Epithelial cell of proximal tubule (primary cell): ENCODE results near the gene FSD2. TPM values are rescaled to one million over a fixed set of nuclear protein-coding genes. Genes with fewer than 3 reads are reported as not detected.

ENCODE experiments used
- DNase-seq: peaks from one replicate; pipeline ENCODE4 v3.0.0-alpha.2; 2011; ENCODE audit warnings: low read depth
- H3K4me3 ChIP-seq: 2 replicates; pipeline ENCODE4 v1.5.1; 2011; ENCODE audit warnings: low read depth, mild to moderate bottlenecking, low read length
- total RNA-seq: library from RNA; depleted of rRNA; stranded (reverse); fragments of >200 nt; gene quantifications from 2 replicates; pipeline ENCODE4 v1.2.3, GENCODE V29; 2015
- TF ChIP-seq, protein P1 (sequence below): conservative IDR thresholded peaks from 2 replicates; pipeline ENCODE4 v1.5.1; 2012; ENCODE audit warnings: low read depth, mild to moderate bottlenecking, low read length

FSD2 gene
- total RNA-seq = not detected in 2 replicates

DNA sequence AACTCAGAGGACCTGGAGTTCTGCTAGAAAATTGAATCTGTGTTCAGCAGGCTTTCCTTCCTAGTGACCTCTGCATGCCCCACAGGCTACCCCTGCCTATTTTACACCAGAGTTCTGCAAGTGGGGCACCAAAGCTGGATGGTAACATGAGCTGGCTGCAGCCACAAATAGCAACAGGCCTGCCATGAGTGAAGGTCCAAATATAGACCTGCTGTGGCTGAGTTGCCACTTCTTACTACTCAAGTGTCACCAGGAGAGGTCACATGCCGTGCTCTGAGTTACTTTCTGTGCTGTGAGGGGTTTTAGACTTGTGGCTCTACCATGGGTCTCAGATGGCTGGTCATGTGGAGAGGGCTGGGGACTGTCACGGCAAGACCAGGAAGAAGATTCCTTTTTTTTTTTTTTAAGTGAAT, at the start of gene FSD2:
Gene FSD2, minus strand, starts transcription at position 76 of the 413 bp plus-strand sequence. CDS start 18,679 bp downstream, outside the sequence.
- no peak within 1 kb of the TSS for H3K4me3 ChIP-seq
- TF ChIP-seq, protein P1, sequence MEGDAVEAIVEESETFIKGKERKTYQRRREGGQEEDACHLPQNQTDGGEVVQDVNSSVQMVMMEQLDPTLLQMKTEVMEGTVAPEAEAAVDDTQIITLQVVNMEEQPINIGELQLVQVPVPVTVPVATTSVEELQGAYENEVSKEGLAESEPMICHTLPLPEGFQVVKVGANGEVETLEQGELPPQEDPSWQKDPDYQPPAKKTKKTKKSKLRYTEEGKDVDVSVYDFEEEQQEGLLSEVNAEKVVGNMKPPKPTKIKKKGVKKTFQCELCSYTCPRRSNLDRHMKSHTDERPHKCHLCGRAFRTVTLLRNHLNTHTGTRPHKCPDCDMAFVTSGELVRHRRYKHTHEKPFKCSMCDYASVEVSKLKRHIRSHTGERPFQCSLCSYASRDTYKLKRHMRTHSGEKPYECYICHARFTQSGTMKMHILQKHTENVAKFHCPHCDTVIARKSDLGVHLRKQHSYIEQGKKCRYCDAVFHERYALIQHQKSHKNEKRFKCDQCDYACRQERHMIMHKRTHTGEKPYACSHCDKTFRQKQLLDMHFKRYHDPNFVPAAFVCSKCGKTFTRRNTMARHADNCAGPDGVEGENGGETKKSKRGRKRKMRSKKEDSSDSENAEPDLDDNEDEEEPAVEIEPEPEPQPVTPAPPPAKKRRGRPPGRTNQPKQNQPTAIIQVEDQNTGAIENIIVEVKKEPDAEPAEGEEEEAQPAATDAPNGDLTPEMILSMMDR = no peak
- DNase-seq = no peak

DNA sequence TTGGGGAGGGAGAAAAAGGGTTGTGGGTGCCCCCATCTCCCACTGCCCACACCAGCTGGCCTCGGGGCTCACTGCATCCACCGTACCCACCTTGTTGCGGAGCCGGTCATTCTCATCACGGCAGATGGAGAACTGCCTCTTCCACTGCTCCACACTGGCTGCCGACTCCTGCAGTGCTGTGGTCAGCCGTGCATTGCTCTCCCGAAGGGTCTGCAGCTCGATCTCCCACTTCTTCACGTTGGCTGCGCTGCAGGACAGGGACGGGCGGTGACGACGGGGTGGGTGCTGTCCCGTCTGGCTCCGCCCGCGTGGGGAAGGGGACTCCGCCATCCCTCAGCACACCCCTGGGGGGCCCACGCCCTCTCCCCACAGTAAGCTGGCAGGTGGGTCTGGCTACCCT, 48.7 kb upstream of the FSD2 start:
- TF ChIP-seq, protein P1 = no peak
- DNase-seq = no peak
- no peak overlapping the region for H3K4me3 ChIP-seq

DNA sequence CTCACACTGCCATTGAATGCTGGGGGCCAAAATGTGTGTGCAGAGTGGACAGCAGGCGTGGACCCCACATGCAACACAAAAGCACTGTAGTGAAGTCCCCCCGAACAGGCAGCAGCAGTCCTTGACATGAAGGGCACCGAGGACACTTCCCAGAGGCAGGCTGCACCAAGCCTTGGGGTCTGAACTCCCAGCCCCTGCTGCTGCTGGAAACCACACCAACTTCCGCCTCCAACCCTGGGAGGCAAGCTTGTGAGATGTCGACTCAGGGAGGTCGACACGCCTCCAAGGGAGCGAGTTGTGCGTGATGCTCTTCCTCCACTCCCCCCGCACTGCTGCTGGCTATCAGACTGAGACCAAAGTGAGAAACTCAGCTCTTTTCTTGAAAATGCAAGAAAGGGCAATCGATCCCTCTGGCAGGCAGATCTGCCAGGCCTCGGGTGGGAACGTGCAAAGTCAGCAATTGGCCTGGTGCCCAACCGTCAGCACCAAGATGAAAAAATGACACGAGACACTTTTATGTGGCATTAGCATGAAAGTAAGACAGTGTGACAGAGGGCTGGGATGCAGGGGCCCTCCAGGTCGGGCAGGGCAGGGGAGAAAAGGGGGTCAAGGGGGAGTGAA, 47.2 kb upstream of the FSD2 start:
- TF ChIP-seq, protein P1 = no peak
- DNase-seq = no peak
- no peak overlapping the region for H3K4me3 ChIP-seq

GRCh38 chr15:82851981-82852511, 46.2 kb upstream of the FSD2 start:
- TF ChIP-seq, protein P1 = no peak
- H3K4me3 ChIP-seq = no peak overlapping the region
- DNase-seq = no peak

- TF ChIP-seq, protein P1 = no peak
- no peak overlapping the region for H3K4me3 ChIP-seq
- DNase-seq = no peak
Observed at GRCh38 chr15:82851306-82851850, 45.5 kb upstream of the FSD2 start.

DNA sequence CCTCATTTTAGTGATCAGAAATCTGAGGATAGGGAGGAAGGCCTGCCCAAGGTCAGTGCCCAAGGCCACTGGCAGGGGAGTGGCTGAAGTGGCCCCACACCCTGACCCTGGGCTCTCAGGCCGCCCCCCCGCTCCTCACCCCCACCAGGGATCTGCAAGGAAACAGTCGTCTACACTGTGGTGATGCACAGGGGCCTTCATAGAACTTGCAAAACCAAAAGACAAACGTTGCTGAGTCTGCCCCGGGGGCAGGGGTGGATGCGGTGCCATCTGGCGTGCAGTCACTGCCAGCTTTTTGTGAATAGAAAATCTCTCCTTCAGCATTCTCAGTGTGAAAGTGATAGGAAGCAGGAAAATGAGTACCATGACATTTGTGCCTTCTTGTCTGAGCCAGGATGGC, 44.9 kb upstream of the FSD2 start:
- DNase-seq = no peak
- no peak overlapping the region for H3K4me3 ChIP-seq
- TF ChIP-seq, protein P1 = no peak
